Measurements from ENCODE around the gene LMOD1.

LMOD1 gene

DNA sequence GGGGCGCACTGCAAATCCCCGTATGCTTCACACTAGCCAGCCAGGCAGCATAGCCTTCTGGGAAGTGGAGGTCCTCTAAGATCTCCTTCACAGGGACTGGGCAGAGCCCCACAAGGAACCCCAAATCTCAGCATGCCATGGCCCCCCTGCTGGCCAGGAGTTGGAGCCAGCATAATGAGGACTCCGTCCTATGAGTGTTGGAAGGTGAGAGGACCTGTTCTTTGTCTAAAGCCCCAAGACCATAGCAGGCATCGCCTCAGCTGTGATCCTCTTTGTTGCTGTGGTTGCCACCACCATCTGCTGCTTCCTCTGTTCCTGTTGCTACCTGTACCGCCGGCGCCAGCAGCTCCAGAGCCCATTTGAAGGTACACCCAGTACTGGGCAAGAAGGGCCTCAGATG lies 56.1 kb downstream of the LMOD1 start:
- TF ChIP-seq NFIC (IDR thresholded peaks at IDR 0.05) (no peak), ZBTB7A (IDR thresholded peaks at IDR 0.05; ENCODE audit: low read depth) (no peak), CREB1 (IDR thresholded peaks at IDR 0.05; ENCODE audit: low read depth) (no peak), RAD21 (IDR thresholded peaks at IDR 0.05; ENCODE audit: low read depth) (no peak), TCF12 (IDR thresholded peaks at IDR 0.05; ENCODE audit: low read depth) (no peak), YY1 (IDR thresholded peaks at IDR 0.05; ENCODE audit: low read depth) (no peak), FOXM1 (IDR thresholded peaks at IDR 0.05; ENCODE audit: borderline replicate concordance, low read depth) (no peak), CEBPB (IDR thresholded peaks at IDR 0.05) (no peak), EGR1 (IDR thresholded peaks at IDR 0.05) (no peak)
- TF ChIP-seq, protein P1, sequence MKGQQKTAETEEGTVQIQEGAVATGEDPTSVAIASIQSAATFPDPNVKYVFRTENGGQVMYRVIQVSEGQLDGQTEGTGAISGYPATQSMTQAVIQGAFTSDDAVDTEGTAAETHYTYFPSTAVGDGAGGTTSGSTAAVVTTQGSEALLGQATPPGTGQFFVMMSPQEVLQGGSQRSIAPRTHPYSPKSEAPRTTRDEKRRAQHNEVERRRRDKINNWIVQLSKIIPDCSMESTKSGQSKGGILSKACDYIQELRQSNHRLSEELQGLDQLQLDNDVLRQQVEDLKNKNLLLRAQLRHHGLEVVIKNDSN (IDR thresholded peaks at IDR 0.05): no peak
- TF ChIP-seq, protein P2, sequence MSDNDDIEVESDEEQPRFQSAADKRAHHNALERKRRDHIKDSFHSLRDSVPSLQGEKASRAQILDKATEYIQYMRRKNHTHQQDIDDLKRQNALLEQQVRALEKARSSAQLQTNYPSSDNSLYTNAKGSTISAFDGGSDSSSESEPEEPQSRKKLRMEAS (IDR thresholded peaks at IDR 0.05): no peak

DNA sequence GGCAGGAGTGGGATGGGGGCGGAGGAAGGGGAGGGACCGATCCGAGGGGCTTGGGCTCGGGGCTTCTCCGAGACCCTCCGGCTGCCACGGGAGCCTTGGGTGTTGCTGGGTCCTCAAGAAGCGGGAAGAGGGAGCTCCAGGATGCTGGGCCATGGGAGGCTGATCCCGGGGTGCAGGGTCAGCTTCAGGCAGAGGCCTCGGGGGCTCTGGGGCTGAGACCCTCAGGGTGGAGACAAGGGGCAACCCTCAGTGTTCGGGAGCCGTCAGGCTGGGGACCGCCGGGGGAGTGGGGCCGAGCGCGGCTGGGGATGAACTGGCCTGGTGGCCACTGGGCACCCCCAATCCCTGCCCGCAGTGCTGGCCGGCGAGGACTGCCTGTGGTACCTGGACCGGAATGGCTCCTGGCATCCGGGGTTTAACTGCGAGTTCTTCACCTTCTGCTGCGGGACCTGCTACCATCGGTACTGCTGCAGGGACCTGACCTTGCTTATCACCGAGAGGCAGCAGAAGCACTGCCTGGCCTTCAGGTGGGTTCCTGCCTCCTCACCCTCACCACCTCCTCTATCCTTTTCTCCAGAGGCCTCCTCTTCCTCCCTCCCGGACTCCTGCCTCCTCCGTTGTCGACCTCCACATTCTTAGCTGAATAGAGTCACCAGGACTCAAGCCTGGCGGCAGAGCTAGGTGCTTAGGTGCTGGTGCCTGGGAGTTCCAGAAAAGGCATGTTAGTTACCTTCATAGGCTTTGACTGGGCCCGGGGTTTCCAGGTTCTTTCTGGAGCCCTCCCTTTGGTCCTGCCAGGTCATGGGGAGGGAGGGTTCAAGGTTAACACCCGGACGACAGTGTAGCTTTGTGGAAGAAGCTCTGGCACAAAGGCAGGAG lies 57.0 kb downstream of the LMOD1 start:
- TF ChIP-seq, protein P2 (IDR thresholded peaks at IDR 0.05): no peak
- peak; percentile 47 for TF ChIP-seq ZBTB7A (IDR thresholded peaks at IDR 0.05; ENCODE audit: low read depth)
- TF ChIP-seq YY1 (IDR thresholded peaks at IDR 0.05; ENCODE audit: low read depth): 0 out of 2 replicates have a peak, but pooled peaks have one; percentile 4

DNA sequence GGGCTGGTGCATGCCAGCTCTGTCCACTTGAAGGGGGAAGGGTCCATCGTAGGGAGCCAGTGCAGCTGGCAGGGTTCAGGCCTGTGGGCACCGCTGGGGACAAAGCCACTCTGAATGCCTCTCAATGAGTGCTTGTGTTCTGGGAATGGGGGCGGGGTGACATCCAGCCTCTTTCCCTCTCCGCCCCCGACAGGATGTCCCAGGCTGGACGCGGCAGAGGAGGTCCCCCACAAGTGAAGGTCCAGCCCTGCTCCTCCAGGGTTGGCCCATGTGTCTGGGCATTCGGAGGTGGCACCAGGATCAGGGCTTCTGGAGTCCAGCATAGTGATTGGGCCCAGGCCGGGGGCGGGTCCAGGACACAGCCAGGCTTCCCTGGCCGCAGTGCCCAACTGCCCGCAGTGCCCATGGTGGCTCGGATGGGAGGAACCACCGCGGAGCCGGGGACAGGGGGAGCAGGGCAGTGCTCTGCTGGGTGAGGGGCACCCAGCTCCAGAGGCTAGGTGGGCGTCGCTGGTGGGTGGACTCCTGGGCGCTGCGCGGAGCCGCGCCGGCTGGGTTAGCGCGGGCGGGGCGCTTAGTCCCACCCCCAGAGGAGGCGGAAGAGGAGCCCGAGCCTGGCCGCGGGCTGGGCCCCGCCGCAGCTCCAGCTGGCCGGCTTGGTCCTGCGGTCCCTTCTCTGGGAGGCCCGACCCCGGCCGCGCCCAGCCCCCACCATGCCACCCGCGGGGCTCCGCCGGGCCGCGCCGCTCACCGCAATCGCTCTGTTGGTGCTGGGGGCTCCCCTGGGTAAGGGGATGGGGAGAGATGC lies 57.9 kb downstream of the LMOD1 start, which contains the start of gene SHISA4:
Gene SHISA4, plus strand, starts transcription at position 617 of the 808 bp plus-strand sequence. Its CDS starts 97 bp downstream, at position 714.
- TF ChIP-seq ZBTB7A (IDR thresholded peaks at IDR 0.05; ENCODE audit: low read depth) (no peak), CEBPB (IDR thresholded peaks at IDR 0.05) (no peak), TAF1 (IDR thresholded peaks at IDR 0.05; ENCODE audit: low read depth) (0 out of 2 replicates have a peak, but pooled peaks have one; percentile 38), EGR1 (IDR thresholded peaks at IDR 0.05) (0 out of 2 replicates have a peak, but pooled peaks have one; percentile 38), FOXM1 (IDR thresholded peaks at IDR 0.05; ENCODE audit: borderline replicate concordance, low read depth) (no peak), TCF12 (IDR thresholded peaks at IDR 0.05; ENCODE audit: low read depth) (no peak), NFIC (IDR thresholded peaks at IDR 0.05) (no peak), RAD21 (IDR thresholded peaks at IDR 0.05; ENCODE audit: low read depth) (no peak), TEAD4 (IDR thresholded peaks at IDR 0.05) (no peak), CREB1 (IDR thresholded peaks at IDR 0.05; ENCODE audit: low read depth) (no peak), EP300 (IDR thresholded peaks at IDR 0.05; ENCODE audit: borderline replicate concordance) (no peak), YY1 (IDR thresholded peaks at IDR 0.05; ENCODE audit: low read depth) (0 out of 2 replicates have a peak, but pooled peaks have one; percentile 34)
- TF ChIP-seq, protein P2 (IDR thresholded peaks at IDR 0.05): no peak
- TF ChIP-seq, protein P3, sequence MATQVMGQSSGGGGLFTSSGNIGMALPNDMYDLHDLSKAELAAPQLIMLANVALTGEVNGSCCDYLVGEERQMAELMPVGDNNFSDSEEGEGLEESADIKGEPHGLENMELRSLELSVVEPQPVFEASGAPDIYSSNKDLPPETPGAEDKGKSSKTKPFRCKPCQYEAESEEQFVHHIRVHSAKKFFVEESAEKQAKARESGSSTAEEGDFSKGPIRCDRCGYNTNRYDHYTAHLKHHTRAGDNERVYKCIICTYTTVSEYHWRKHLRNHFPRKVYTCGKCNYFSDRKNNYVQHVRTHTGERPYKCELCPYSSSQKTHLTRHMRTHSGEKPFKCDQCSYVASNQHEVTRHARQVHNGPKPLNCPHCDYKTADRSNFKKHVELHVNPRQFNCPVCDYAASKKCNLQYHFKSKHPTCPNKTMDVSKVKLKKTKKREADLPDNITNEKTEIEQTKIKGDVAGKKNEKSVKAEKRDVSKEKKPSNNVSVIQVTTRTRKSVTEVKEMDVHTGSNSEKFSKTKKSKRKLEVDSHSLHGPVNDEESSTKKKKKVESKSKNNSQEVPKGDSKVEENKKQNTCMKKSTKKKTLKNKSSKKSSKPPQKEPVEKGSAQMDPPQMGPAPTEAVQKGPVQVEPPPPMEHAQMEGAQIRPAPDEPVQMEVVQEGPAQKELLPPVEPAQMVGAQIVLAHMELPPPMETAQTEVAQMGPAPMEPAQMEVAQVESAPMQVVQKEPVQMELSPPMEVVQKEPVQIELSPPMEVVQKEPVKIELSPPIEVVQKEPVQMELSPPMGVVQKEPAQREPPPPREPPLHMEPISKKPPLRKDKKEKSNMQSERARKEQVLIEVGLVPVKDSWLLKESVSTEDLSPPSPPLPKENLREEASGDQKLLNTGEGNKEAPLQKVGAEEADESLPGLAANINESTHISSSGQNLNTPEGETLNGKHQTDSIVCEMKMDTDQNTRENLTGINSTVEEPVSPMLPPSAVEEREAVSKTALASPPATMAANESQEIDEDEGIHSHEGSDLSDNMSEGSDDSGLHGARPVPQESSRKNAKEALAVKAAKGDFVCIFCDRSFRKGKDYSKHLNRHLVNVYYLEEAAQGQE (IDR thresholded peaks at IDR 0.05; ENCODE audit: low read depth): no peak
- TF ChIP-seq, protein P1 (IDR thresholded peaks at IDR 0.05): no peak

DNA sequence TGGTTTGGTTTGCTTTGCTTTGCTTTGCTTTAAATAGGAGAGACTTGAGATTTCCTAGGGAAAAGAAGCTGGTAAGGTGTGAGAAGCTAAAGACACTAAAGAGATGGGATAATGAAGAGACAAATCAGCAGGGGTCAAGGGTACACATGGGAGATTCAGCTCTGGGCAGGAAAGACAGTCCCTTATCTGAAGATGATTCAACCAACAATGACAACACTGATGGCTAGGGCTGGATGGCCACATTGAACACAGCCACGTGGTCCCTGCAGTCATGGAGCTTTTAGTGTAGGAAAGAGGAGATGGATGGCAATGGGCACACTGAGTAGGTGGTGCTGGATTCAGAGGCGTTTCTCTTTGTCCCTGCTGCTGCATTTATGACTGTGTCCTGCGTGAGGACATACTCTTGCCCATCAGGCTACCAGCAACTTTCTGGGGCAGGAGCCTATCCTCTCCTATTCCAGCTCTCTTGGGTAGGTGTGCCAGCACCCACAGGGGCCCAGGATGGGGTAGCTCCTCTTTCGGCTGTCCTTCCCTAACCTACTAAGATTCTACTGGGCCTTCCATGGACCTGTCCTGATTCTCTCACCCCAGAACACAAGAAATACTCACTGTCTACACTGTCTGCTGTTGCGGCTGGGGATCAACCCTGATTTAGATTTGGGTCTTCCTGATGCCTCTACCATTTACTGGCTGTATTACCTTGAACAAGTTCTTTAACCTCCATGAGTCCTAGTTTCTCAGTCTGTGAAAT lies 59.1 kb downstream of the LMOD1 start:
- TF ChIP-seq ZBTB7A (IDR thresholded peaks at IDR 0.05; ENCODE audit: low read depth): no peak
- no peak for TF ChIP-seq RAD21 (IDR thresholded peaks at IDR 0.05; ENCODE audit: low read depth)
- TF ChIP-seq CREB1 (IDR thresholded peaks at IDR 0.05; ENCODE audit: low read depth): no peak
- no peak for TF ChIP-seq EP300 (IDR thresholded peaks at IDR 0.05; ENCODE audit: borderline replicate concordance)
- TF ChIP-seq NFIC (IDR thresholded peaks at IDR 0.05): no peak
- no peak for TF ChIP-seq YY1 (IDR thresholded peaks at IDR 0.05; ENCODE audit: low read depth)
- no peak for TF ChIP-seq TAF1 (IDR thresholded peaks at IDR 0.05; ENCODE audit: low read depth)

DNA sequence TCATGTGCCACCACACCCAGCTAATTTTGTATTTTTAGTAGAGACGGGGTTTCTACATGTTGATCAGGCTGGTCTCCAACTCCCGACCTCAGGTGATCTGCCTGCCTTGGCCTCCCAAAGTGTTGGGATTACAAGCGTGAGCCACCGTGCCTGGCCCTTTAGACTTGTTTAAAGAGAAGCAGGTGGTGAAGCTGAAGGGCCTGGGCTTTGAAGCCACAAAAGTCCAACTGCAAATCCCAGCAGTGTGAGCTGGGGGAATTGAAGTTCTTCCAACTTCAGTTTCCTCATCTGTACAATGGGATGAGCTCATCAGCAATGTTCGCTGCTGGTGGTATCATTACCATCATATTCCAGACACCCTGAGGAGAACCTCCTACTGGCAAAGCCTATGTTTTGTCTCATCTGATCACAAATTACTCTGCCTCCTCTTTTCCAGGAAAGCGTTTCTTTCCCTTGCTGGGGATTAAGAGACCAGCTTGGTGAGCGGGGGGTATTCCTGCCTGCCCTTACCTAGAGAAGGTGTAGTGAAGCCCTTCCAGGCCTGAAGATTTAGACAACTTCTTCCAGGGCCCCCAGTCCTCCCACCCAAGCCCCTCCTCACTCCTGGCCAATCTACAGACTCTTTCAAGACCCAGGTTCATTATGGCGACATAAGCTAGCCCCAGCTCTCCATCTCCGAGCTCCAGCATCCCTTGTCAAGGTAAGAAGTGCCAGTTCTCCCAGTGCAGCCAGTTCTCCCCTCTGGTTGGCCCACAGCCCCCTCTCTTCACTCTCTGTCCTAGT lies 60.1 kb downstream of the LMOD1 start:
- TF ChIP-seq NFIC (IDR thresholded peaks at IDR 0.05) (no peak), YY1 (IDR thresholded peaks at IDR 0.05; ENCODE audit: low read depth) (no peak), FOXM1 (IDR thresholded peaks at IDR 0.05; ENCODE audit: borderline replicate concordance, low read depth) (no peak), CEBPB (IDR thresholded peaks at IDR 0.05) (no peak), TAF1 (IDR thresholded peaks at IDR 0.05; ENCODE audit: low read depth) (no peak), CREB1 (IDR thresholded peaks at IDR 0.05; ENCODE audit: low read depth) (no peak), EGR1 (IDR thresholded peaks at IDR 0.05) (no peak), TCF12 (IDR thresholded peaks at IDR 0.05; ENCODE audit: low read depth) (no peak), EP300 (IDR thresholded peaks at IDR 0.05; ENCODE audit: borderline replicate concordance) (no peak), ZBTB7A (IDR thresholded peaks at IDR 0.05; ENCODE audit: low read depth) (no peak), RAD21 (IDR thresholded peaks at IDR 0.05; ENCODE audit: low read depth) (no peak)
- TF ChIP-seq, protein P2 (IDR thresholded peaks at IDR 0.05): no peak
- TF ChIP-seq, protein P1 (IDR thresholded peaks at IDR 0.05): no peak

Data from Ishikawa (cell line).